Measurements from ENCODE around the gene EXOC6B. TPM values are rescaled to one million over a fixed set of nuclear protein-coding genes. Genes with fewer than 3 reads are reported as not detected.

Gene EXOC6B
- total RNA-seq, 1 experiment from 2014 or later, result 33.7 TPM

- H3K27me3 Mint-ChIP-seq (ENCODE audit: low read depth), result peaks cover 5% of the 10 kb centered on the region; the same call in 1 of the 2 replicates
- H3K36me3 Mint-ChIP-seq, result no peaks in the 10 kb centered on the region
- TF ChIP-seq TEAD4 (CRISPR knock-in tag; IDR thresholded peaks at IDR 0.05), result no peak
- no peak for TF ChIP-seq ZNF317 (CRISPR knock-in tag; IDR thresholded peaks at IDR 0.05; ENCODE audit: borderline replicate concordance, low read depth)
- TF ChIP-seq ZBTB21 (CRISPR knock-in tag; IDR thresholded peaks at IDR 0.05; ENCODE audit: borderline replicate concordance), result no peak
- no peak for TF ChIP-seq ZNF281 (CRISPR knock-in tag; IDR thresholded peaks at IDR 0.05)
- TF ChIP-seq ATF3 (CRISPR knock-in tag; conservative IDR thresholded peaks at IDR 0.05), result no peak
- TF ChIP-seq, protein P1, sequence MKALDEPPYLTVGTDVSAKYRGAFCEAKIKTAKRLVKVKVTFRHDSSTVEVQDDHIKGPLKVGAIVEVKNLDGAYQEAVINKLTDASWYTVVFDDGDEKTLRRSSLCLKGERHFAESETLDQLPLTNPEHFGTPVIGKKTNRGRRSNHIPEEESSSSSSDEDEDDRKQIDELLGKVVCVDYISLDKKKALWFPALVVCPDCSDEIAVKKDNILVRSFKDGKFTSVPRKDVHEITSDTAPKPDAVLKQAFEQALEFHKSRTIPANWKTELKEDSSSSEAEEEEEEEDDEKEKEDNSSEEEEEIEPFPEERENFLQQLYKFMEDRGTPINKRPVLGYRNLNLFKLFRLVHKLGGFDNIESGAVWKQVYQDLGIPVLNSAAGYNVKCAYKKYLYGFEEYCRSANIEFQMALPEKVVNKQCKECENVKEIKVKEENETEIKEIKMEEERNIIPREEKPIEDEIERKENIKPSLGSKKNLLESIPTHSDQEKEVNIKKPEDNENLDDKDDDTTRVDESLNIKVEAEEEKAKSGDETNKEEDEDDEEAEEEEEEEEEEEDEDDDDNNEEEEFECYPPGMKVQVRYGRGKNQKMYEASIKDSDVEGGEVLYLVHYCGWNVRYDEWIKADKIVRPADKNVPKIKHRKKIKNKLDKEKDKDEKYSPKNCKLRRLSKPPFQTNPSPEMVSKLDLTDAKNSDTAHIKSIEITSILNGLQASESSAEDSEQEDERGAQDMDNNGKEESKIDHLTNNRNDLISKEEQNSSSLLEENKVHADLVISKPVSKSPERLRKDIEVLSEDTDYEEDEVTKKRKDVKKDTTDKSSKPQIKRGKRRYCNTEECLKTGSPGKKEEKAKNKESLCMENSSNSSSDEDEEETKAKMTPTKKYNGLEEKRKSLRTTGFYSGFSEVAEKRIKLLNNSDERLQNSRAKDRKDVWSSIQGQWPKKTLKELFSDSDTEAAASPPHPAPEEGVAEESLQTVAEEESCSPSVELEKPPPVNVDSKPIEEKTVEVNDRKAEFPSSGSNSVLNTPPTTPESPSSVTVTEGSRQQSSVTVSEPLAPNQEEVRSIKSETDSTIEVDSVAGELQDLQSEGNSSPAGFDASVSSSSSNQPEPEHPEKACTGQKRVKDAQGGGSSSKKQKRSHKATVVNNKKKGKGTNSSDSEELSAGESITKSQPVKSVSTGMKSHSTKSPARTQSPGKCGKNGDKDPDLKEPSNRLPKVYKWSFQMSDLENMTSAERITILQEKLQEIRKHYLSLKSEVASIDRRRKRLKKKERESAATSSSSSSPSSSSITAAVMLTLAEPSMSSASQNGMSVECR (CRISPR knock-in tag; IDR thresholded peaks at IDR 0.05; ENCODE audit: borderline replicate concordance), result no peak
- TF ChIP-seq NR1H2 (CRISPR knock-in tag; IDR thresholded peaks at IDR 0.05), result no peak
- TF ChIP-seq SOX15 (CRISPR knock-in tag; IDR thresholded peaks at IDR 0.05), result no peak
- TF ChIP-seq NFYB (CRISPR knock-in tag; conservative IDR thresholded peaks at IDR 0.05; ENCODE audit: low read depth), result no peak
- no peak for TF ChIP-seq ETV6 (CRISPR knock-in tag; IDR thresholded peaks at IDR 0.05)
- no peak for TF ChIP-seq EMX1 (CRISPR knock-in tag; IDR thresholded peaks at IDR 0.05)
- TF ChIP-seq JUN (CRISPR knock-in tag; IDR thresholded peaks at IDR 0.05), result no peak
- no peak for TF ChIP-seq MYBL2 (CRISPR knock-in tag; IDR thresholded peaks at IDR 0.05)
- CTCF ChIA-PET, result interaction anchor here (0.8 to 1.7 kb wide), 2 partner anchors 34 to 58 kb away, joined by 3 to 5 read pairs; partner anchors contain the start of gene SPR
- DNase-seq (ENCODE audit: low spot score) (no peak), ATAC-seq (no peak)
- H3K27ac Mint-ChIP-seq, result no peak overlapping the region
- H3K4me3 Mint-ChIP-seq, result no peak overlapping the region
- H3K4me1 Mint-ChIP-seq, result peaks cover 20% of the 10 kb centered on the region
- no peaks in the 10 kb centered on the region for H3K9me3 Mint-ChIP-seq
- POLR2A ChIA-PET, result no interaction called here
Observed at GRCh38 chr2:72828840-72829507, 3.1 kb upstream of the EXOC6B start.

DNA sequence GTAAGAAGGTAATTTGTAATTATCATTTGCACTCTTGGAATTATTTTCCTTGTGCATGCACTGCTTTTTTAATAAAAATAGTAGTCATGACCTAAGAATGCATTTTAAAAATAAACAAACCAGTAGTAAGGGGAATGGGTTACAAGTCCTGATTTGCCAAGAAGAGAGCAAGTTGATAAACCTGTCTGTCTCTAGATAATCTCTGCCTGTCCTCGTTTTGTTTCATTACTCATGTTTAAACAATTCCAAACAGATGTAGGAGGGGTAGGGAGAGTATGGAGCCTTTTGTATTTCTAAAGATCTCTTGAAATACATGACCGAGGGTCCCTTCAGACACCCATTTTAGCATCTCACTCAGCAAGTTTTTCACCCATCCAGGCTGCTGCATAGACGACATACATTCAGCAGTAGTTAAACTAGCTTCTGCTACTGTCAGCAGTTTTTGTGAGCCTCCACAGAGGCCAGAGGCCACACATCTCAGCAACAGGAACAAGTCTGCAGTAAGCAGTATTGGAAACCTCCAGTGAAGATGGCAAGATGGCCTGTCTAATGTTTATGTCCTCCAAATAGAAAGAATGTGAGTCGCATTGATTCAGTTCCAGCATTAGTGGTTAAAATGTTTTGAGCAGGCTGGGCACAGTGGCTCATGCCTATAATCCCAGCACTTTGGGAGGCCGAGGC, 2.3 kb upstream of the EXOC6B start:
- DNase-seq (ENCODE audit: low spot score), result no peak
- H3K4me1 Mint-ChIP-seq, result peaks cover 14% of the 10 kb centered on the region
- ChIA-PET POLR2A (no interaction called here), CTCF (interaction anchor here (1.7 kb wide), 1 partner anchor 35 kb away, joined by 5 read pairs; no protein-coding TSS in a partner anchor)
- no peaks in the 10 kb centered on the region for H3K9me3 Mint-ChIP-seq
- H3K27ac Mint-ChIP-seq, result no peak overlapping the region
- no peak overlapping the region for H3K4me3 Mint-ChIP-seq
- H3K27me3 Mint-ChIP-seq (ENCODE audit: low read depth), result peaks cover 3% of the 10 kb centered on the region; the same call in 1 of the 2 replicates
- H3K36me3 Mint-ChIP-seq, result no peaks in the 10 kb centered on the region
- no peak for ATAC-seq
- no peak for TF ChIP-seq TEAD1 (CRISPR knock-in tag; IDR thresholded peaks at IDR 0.05)
- TF ChIP-seq, protein P2, sequence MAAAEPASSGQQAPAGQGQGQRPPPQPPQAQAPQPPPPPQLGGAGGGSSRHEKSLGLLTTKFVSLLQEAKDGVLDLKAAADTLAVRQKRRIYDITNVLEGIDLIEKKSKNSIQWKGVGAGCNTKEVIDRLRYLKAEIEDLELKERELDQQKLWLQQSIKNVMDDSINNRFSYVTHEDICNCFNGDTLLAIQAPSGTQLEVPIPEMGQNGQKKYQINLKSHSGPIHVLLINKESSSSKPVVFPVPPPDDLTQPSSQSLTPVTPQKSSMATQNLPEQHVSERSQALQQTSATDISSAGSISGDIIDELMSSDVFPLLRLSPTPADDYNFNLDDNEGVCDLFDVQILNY (CRISPR knock-in tag; IDR thresholded peaks at IDR 0.05), result no peak
- TF ChIP-seq ATF3 (CRISPR knock-in tag; conservative IDR thresholded peaks at IDR 0.05), result no peak
- no peak for TF ChIP-seq NR2C2 (CRISPR knock-in tag; IDR thresholded peaks at IDR 0.05)
- TF ChIP-seq JAZF1 (CRISPR knock-in tag; IDR thresholded peaks at IDR 0.05), result no peak
- TF ChIP-seq, protein P3, sequence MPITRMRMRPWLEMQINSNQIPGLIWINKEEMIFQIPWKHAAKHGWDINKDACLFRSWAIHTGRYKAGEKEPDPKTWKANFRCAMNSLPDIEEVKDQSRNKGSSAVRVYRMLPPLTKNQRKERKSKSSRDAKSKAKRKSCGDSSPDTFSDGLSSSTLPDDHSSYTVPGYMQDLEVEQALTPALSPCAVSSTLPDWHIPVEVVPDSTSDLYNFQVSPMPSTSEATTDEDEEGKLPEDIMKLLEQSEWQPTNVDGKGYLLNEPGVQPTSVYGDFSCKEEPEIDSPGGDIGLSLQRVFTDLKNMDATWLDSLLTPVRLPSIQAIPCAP (CRISPR knock-in tag; IDR thresholded peaks at IDR 0.05), result no peak
- TF ChIP-seq GTF2I (CRISPR knock-in tag; conservative IDR thresholded peaks at IDR 0.05), result no peak
- TF ChIP-seq JUN (CRISPR knock-in tag; IDR thresholded peaks at IDR 0.05), result no peak
